HepG2 (cell line): ENCODE results near the gene ETFRF1. TPM values are rescaled to one million over a fixed set of nuclear protein-coding genes. Genes with fewer than 3 reads are reported as not detected.

Source experiments
- polyA plus RNA-seq, 8 experiments: library from polyadenylated mRNA; depleted of rRNA in 3 of 8; stranded (reverse) in 7 of 8; unstranded in 1 of 8; fragments of >200 nt; fragmentation: Illumina TruSeq in 4 of 8; extraction: Trizol in 4 of 8; gene quantifications; 2 replicates each; pipeline versions ENCODE4 v1.2.1 to v1.2.3, GENCODE V29; 2011 to 2016; ENCODE audit warnings: low read depth in 4 of 8, missing spikeins in 1 of 8, mixed read lengths in 1 of 8; ENCODE audit not compliant: insufficient read depth in 1 of 8
- total RNA-seq, 5 experiments: library from RNA; depleted of rRNA; stranded (reverse); fragments of >200 nt; fragmentation: Illumina TruSeq; extraction: Trizol; gene quantifications; 2 replicates each; pipeline ENCODE4 v1.2.3, GENCODE V29; 2016; ENCODE audit warnings: low read depth in 1 of 5

Gene ETFRF1
- total and polyA plus RNA-seq, 2 of the 13 experiments (the other 11 are each of a cell fraction or from before 2014, with no cell fraction given) = 6.8 to 7.0 TPM

Other genes with a start within 250 kb of the ETFRF1 start
- gene BCAT1, start 246.1 kb upstream of the ETFRF1 start, total RNA-seq (2016; rRNA removed; fragmentation: Illumina TruSeq; extraction: Trizol) = 75.5 and 142 TPM in 2 replicates
- 7.8 and 8.0 TPM in 2 replicates for gene BCAT1, start 246.1 kb upstream of the ETFRF1 start, polyA plus RNA-seq (2011; rRNA removed)
- gene DNAI7, start 77 bp upstream of the ETFRF1 start, total RNA-seq (2016; rRNA removed; fragmentation: Illumina TruSeq; extraction: Trizol) = 0.04 TPM in 1 of 2 replicates, not detected in the other
- gene DNAI7, start 77 bp upstream of the ETFRF1 start, polyA plus RNA-seq (2011; rRNA removed) = 0.25 TPM in 1 of 2 replicates, not detected in the other
- gene KRAS, start 55.7 kb downstream of the ETFRF1 start, total RNA-seq (2016; rRNA removed; fragmentation: Illumina TruSeq; extraction: Trizol) = 9.8 and 18.4 TPM in 2 replicates
- 6.0 and 6.5 TPM in 2 replicates for gene KRAS, start 55.7 kb downstream of the ETFRF1 start, polyA plus RNA-seq (2011; rRNA removed)